Prostate gland (tissue), 2 donors: ENCODE results near the gene CEP44. TPM values are rescaled to one million over a fixed set of nuclear protein-coding genes. Genes with fewer than 3 reads are reported as not detected.

ENCODE experiments used
- DNase-seq: peaks from one replicate; pipeline ENCODE4 v3.0.0-alpha.2; 2019; ENCODE audit warnings: low spot score
- H3K27ac ChIP-seq, 2 donors: fragments of 200-600 bp; sonication (generic); 2 replicates each; pipeline ENCODE4 v1.5.1; 2017 to 2019
- H3K27me3 ChIP-seq: fragments of 200-600 bp; sonication (generic); replicated peaks from 2 replicates; pipeline ENCODE4 v1.5.1; 2019; ENCODE audit not compliant: insufficient read depth
- H3K36me3 ChIP-seq, 2 donors: fragments of 200-600 bp; sonication (generic); 1 replicate in 1 of 2; 2 replicates in 1 of 2; pipeline versions ENCODE4 v1.5.1 to v1.8.1; 2017 to 2019
- H3K4me1 ChIP-seq: fragments of 200-600 bp; sonication (generic); replicated peaks from 2 replicates; pipeline ENCODE4 v1.5.1; 2019
- H3K4me3 ChIP-seq, 2 donors: fragments of 200-600 bp; sonication (generic); 2 replicates each; pipeline ENCODE4 v1.5.1; 2017 to 2019
- H3K9me3 ChIP-seq: fragments of 200-600 bp; sonication (generic); 2 replicates; pipeline ENCODE4 v1.5.1; 2017
- POLR2A ChIP-seq: fragments of 450-650 bp; IDR thresholded peaks from one replicate; pipeline ENCODE4 v1.6.1; 2016; ENCODE audit warnings: antibody characterized with exemption, mild to moderate bottlenecking
- POLR2AphosphoS5 ChIP-seq: sonication (generic); formaldehyde crosslinking; IDR thresholded peaks from one replicate; pipeline ENCODE4 v1.6.1; 2017; ENCODE audit warnings: antibody characterized with exemption
- WGBS: methylation state at CpG from one replicate; pipeline ENCODE4 v1.1.5; 2018; 5-methylcytosine and 5-hydroxymethylcytosine counted together
- intact Hi-C: fragments of 100-400 bp; cut with DNase I; formaldehyde crosslinking; loops from one replicate; pipeline ENCODE4 v1.14.2; 2022
- total RNA-seq, 2 donors: library from RNA; depleted of rRNA; stranded (reverse); fragments of >200 nt; gene quantifications; one replicate each; pipeline ENCODE4 v1.1.0, GENCODE V29; 2016
- TF ChIP-seq, protein P1 (sequence below), 4 experiments: fragments of 200-600 bp in 2 of 4; fragments of 450-650 bp in 2 of 4; sonication (generic) in 2 of 4; IDR thresholded peaks; 1 replicate in 3 of 4; 2 replicates in 1 of 4; pipeline ENCODE4 v1.5.1; 2016 to 2019; ENCODE audit warnings: antibody characterized with exemption in 4 of 4, mild to moderate bottlenecking in 2 of 4, moderate library complexity in 2 of 4

The CEP44 gene
- total RNA-seq, result 10 to 100 TPM; 13.7 to 14.3 TPM

DNA sequence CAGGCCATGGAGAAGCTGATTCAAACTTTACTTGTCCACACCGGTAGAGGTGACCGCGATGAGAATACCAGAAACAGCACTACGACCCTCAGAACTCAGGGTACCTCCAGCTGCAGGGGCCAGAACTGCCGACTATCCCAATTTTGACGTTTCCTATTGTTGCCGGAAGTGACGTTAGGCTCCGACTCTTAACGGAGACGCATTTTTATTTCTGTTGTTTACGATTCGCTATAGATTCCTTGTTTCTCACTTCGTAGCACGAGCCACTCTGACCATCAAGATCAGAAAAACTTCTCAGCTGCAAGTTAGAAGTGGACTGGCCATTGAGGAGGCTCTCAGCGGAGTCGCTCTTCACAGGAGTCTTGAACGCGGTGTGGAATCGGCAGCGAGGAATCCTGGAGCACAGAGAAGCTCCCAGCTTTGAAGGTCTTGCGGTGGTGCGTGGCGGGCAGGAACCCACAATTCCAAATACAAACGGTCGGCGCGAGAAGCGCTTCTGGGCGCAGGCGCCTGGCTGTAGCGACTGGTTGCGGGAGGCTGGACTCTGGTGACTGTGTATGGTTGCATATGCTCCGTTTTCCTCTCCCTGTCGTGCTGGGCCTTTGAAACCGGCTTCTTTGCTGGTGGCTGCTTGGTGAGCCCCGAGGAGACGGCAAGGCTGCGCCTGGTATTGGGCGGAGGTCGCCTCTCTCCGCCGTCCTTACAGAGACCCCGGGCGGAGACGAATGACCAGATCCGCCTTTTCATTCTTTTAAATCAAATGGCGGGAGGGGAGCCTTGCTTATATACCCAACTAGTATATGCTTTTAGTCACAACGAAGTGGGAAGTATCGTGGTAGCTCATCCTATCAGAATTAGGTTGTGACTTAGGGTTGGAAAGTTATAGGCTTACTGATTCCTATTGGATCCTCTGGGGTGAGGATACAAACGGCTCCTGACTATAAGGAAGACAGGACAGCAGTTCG, at the start of gene CEP44, which contains the start of gene FBXO8:
CEP44 (plus strand) TSS at position 405 of the 965 bp plus-strand sequence. CDS start 15,211 bp downstream, outside the sequence.
FBXO8 (minus strand) TSS at position 161 of the 965 bp plus-strand sequence. CDS start 20,575 bp downstream, outside the sequence.
- Histone ChIP-seq H3K27me3 (no peaks in the 10 kb centered on the region), H3K4me3 (peak within 1 kb of the TSS; percentile 70 to 85), H3K36me3 (no peaks in the 10 kb centered on the region), H3K4me1 (no peaks in the 10 kb centered on the region), H3K27ac (peak within 1 kb of the TSS; percentile 98 to 100), H3K9me3 (no peaks in the 10 kb centered on the region)
- TF ChIP-seq POLR2A, result peak; percentile 18
- peak; percentile 64 for TF ChIP-seq POLR2AphosphoS5
- TF ChIP-seq, protein P1, sequence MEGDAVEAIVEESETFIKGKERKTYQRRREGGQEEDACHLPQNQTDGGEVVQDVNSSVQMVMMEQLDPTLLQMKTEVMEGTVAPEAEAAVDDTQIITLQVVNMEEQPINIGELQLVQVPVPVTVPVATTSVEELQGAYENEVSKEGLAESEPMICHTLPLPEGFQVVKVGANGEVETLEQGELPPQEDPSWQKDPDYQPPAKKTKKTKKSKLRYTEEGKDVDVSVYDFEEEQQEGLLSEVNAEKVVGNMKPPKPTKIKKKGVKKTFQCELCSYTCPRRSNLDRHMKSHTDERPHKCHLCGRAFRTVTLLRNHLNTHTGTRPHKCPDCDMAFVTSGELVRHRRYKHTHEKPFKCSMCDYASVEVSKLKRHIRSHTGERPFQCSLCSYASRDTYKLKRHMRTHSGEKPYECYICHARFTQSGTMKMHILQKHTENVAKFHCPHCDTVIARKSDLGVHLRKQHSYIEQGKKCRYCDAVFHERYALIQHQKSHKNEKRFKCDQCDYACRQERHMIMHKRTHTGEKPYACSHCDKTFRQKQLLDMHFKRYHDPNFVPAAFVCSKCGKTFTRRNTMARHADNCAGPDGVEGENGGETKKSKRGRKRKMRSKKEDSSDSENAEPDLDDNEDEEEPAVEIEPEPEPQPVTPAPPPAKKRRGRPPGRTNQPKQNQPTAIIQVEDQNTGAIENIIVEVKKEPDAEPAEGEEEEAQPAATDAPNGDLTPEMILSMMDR (IDR thresholded peaks at IDR 0.05), result no peak
- WGBS, result under 1% methylated on average over 46 of the region's 52 CpGs
- DNase-seq, result peak; percentile 62
- intact Hi-C loops, result no loop called here

DNA sequence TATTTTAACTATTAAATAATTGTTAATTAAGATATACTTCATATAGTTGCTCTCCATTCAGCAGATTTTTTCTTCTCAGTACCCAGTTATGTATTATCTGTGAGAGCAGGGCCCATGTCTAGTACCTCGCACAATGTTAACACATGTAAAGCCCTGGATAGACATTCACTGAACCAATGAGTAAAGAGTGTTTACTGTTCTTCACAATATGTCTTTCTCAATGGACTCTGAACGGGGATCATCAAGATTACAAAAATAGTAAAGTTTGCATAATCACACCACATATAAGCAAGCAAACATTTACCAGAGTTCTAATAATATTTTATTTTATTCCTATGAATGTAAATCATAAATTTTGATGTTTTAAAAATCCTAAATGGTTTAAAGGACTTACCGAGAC, 47.4 kb upstream of the CEP44 start:
- Histone ChIP-seq H3K4me3 (no peak overlapping the region), H3K36me3 (no peaks in the 10 kb centered on the region), H3K27ac (no peak overlapping the region), H3K9me3 (no peaks in the 10 kb centered on the region), H3K4me1 (no peaks in the 10 kb centered on the region), H3K27me3 (no peaks in the 10 kb centered on the region)
- 75% methylated on average over 3 of the region's 3 CpGs for WGBS
- TF ChIP-seq POLR2A, result no peak
- TF ChIP-seq, protein P1 (IDR thresholded peaks at IDR 0.05), result no peak
- TF ChIP-seq POLR2AphosphoS5, result no peak
- intact Hi-C loops, result no loop called here
- no peak for DNase-seq

DNA sequence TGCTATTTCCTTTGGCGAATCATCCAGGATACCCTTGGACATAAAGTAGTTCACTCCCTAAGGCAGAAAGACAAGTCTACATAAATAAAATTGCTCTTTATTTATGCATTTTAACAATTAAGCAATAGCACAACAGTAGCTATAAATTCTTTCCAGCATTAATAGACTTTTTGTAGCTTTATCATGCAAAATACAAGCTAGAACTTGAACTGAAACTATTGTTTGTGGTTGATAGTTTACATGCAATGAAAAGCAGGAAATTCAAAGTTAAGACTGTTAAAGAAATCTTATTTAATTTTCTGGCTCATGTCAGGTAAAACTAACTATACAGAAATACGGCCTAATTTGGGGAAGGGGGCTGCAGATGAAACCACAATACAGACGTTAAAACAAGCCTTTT, 42.5 kb upstream of the CEP44 start:
- 63% methylated on average over 3 of the region's 3 CpGs for WGBS
- no peaks in the 10 kb centered on the region for H3K9me3 ChIP-seq
- H3K27ac ChIP-seq, result no peak overlapping the region
- H3K36me3 ChIP-seq, result no peaks in the 10 kb centered on the region
- DNase-seq, result no peak
- no peaks in the 10 kb centered on the region for H3K27me3 ChIP-seq
- H3K4me1 ChIP-seq, result no peaks in the 10 kb centered on the region
- intact Hi-C loops, result no loop called here
- no peak overlapping the region for H3K4me3 ChIP-seq
- TF ChIP-seq, protein P1 (IDR thresholded peaks at IDR 0.05), result no peak
- TF ChIP-seq POLR2A (no peak), POLR2AphosphoS5 (no peak)

GRCh38 chr4:174244441-174244840, 39.3 kb upstream of the CEP44 start:
- H3K4me3 ChIP-seq, result no peak overlapping the region
- no peak for DNase-seq
- no peaks in the 10 kb centered on the region for H3K4me1 ChIP-seq
- H3K36me3 ChIP-seq, result no peaks in the 10 kb centered on the region
- H3K27me3 ChIP-seq, result no peaks in the 10 kb centered on the region
- intact Hi-C loops, result no loop called here
- H3K27ac ChIP-seq, result no peak overlapping the region
- TF ChIP-seq POLR2A, result no peak
- TF ChIP-seq, protein P1 (IDR thresholded peaks at IDR 0.05), result no peak
- TF ChIP-seq POLR2AphosphoS5, result no peak
- no peaks in the 10 kb centered on the region for H3K9me3 ChIP-seq
- WGBS, result 84% methylated on average over 1 of the region's 1 CpG
